AML-193 (cell line): ENCODE results near the gene PLCH2.
"Not testable (repeated sequence)": the region's sequence is repeated elsewhere in the genome, so short reads cannot be mapped to it uniquely, and the experiment has no call there.

ENCODE experiments used
- DNase-seq, 2 experiments: peaks; one replicate each; lab custom pipeline; 2025; lab: John Stamatoyannopoulos, UW

The PLCH2 gene

GRCh38 chr1:2443277-2444137 is 32.6 kb upstream of the PLCH2 start:
- DNase-seq = no peak

DNA sequence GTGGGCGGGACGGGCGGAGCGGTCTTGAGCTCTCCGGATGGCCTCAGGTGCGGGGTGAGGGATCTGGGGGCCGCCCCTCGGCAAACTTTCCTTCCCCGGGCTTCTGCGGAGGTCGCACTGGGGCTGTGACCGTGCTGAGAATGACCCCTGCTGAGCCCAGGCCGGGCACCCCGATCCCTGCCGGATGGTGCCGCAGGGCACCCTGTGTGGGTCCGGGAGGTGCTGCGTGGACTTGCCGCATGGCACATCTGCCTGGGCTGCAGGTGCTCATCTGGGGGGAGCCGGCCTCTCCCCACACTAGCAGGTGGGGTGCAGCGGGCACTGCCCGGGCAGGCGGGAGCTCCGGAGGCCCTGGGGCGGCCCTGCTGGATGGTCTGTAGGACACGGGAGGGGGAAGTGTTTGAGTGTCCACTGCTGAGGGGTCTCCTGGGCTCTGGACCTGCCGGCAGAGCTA is 31.9 kb upstream of the PLCH2 start:
- DNase-seq = no peak

- no peak for DNase-seq
Measured at GRCh38 chr1:2445162-2445822, 30.8 kb upstream of the PLCH2 start.

GRCh38 chr1:2445823-2446215 is 30.3 kb upstream of the PLCH2 start:
- DNase-seq = no peak

GRCh38 chr1:2446394-2446793 is 29.7 kb upstream of the PLCH2 start:
- DNase-seq = no peak

- DNase-seq = no peak
Measured at GRCh38 chr1:2446861-2447260, 29.2 kb upstream of the PLCH2 start.

DNA sequence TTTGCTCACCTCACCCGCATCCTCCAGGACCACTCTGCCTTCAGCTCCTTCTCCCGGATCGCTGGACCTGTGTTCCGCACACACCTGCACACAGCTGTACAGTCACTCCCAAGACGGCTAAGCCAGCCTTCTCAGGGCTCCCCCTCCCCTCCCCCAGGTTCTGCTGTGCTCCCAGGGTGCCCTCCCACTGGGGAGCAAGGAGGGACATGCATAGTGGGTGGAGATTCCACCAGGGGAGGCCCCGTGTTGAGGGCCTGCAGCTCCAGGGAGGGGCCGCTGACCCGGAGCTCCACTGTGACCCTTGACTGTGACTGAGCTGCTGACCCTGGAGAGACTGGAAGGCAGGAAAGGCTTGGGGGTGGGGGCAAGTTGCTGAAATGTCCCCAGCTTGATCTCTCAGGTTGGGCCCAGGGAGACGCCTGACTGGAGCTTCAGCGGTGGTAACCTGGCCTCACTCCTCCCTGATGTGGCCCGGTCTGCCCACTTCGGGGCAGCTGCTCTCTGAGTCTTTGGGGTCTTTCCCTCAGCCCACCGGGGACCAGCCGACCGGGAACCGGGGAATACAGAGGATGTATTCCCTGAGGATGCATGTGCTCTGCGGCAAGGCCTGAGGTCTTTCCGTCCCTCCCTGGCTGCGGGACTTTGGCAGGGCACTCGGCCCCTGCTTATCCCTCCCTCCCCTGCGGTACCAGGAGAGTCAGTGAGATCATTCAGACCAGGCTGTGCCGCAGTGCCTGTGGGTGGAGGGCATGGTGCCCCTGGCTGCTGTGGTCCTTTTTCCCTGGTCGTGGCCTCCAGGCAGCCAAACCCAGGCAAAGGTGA is 28.6 kb upstream of the PLCH2 start:
- no peak for DNase-seq

DNA sequence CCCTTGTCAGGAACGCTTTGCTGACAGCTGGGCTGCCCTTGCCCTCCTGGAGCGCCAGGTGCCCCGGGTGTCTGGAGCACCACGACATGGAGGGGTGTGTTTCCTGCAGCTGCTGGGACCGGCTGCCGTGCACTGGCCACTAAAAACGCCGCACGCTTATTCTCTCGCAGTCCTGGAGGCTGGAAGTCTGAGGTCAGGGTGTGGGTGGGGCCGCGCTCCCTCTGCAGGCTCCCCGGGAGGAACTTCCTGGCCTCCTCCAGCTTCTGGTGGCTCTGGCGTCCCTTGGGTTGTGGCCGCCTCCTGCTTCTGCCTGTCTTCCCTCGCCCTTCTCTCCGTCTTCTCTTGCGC is 28.0 kb upstream of the PLCH2 start:
- DNase-seq = no peak

GRCh38 chr1:2449636-2450454 is 26.2 kb upstream of the PLCH2 start:
- no peak for DNase-seq

GRCh38 chr1:2451741-2452140 is 24.3 kb upstream of the PLCH2 start:
- DNase-seq = no peak

GRCh38 chr1:2452201-2452931 is 23.7 kb upstream of the PLCH2 start:
- DNase-seq = no peak

GRCh38 chr1:2452932-2453315 is 23.2 kb upstream of the PLCH2 start:
- no peak for DNase-seq

DNA sequence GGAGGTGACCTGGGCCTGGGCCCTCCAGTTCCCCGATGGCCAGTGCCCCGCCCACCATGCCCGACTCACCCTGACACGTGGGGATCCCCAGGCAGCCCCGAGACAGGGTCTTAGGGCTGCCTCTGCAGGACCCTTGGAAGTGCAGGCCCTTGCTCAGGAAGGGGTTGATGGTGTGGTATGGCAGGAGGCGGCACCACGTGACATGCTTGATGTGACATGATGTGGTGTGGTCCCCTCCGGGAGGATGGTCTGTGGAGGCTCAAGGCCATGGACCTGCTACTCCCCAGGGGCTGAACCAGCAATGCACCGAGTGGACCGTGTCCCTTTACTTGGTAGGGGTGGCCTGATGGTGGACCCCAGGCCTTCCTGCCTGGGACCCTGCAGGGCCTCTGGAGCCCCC is 21.9 kb upstream of the PLCH2 start:
- DNase-seq = no peak

- no peak for DNase-seq
Measured at GRCh38 chr1:2455757-2456156, 20.3 kb upstream of the PLCH2 start.

DNA sequence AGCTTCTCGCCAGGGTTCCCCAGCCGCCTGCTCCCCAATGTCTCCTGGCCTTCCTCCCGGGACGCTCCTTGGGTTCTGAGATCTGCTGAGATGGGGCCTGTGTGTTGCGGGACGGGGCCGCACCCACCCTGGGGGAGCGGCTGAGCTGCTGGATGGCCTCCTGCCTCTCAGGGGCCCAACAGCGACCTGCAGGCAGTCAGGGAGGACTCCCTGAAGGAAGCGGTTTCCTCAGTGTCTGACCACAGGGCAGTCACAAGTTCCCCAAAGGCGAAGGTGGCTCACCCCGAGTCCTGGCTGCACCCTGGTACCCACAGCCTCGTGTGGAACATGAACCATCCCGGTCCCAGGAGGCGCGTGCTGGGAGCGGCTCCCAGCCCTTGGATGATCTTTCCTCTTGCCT is 18.6 kb upstream of the PLCH2 start:
- DNase-seq = no peak

- no peak for DNase-seq
Measured at GRCh38 chr1:2458687-2459086, 17.4 kb upstream of the PLCH2 start.

GRCh38 chr1:2459102-2459753 is 16.9 kb upstream of the PLCH2 start:
- DNase-seq = not testable (repeated sequence)

- no peak for DNase-seq
Measured at GRCh38 chr1:2459757-2460156, 16.3 kb upstream of the PLCH2 start.

- no peak for DNase-seq
Measured at GRCh38 chr1:2460203-2460602, 15.9 kb upstream of the PLCH2 start.

- DNase-seq = no peak
Measured at GRCh38 chr1:2460996-2461751, 14.9 kb upstream of the PLCH2 start.
